Heart left ventricle (tissue), 13 donors: ENCODE results near the gene HES5.

Experiments
- CTCF ChIP-seq, 12 donors: fragments of 200-600 bp; sonication (generic) in 4 of 12; IDR thresholded peaks; one replicate each; pipeline versions ENCODE4 v1.5.0 to v1.8.0; 2018 to 2022; ENCODE audit warnings: antibody characterized with exemption in 12 of 12, mild to moderate bottlenecking in 5 of 12
- POLR2A ChIP-seq, 2 donors: fragments of 450-650 bp; IDR thresholded peaks; one replicate each; pipeline ENCODE4 v1.6.1; 2017; ENCODE audit warnings: antibody characterized with exemption in 2 of 2, mild to moderate bottlenecking in 2 of 2, moderate library complexity in 2 of 2
- donor health status: ischemic (EF 13 %, LVEDD 7.1; RV severe dilation, severe dysfunction).
- donor health status: DM: no; HTN: yes; CAD: no.
- donor health status: DM: no; HTN: no; CAD: no.
- donor health status: ischemic (EF 25% LVEDD 6.9; RV normal size, moderate dysfunction).
- donor health status: ischemic (EF 25% LVEDD 5.7; RV mildly dilated, moderate dysfunction).
- donor health status: ischemic (EF 35%, LVEDD 5.7; RV mildly dilated, moderate dysfunction).
- donor health status: nonischemic (EF 11% LVEDD 7.7; RV severe dilation, severe dysfunction).
- donor health status: DM: yes; HTN: yes; CAD: no.
- donor health status: PGD.
- donor health status: ischemic (EF 29% LVEDD 5.4; RV normal size, mild dysfunction).
- donor health status: nonischemic (EF 23%, LVEDD 6.1; RV moderate dilation, normal function).

GRCh38 chr1:2496746-2497145, 33.3 kb downstream of the HES5 start:
- TF ChIP-seq CTCF (IDR thresholded peaks at IDR 0.05) (no peak), POLR2A (IDR thresholded peaks at IDR 0.05) (no peak)
